ENCODE measurements around the gene WDR5. TPM values are rescaled to one million over a fixed set of nuclear protein-coding genes. Genes with fewer than 3 reads are reported as not detected.
A peak's percentile ranks its signal among the peaks of the same experiment; 100 is the strongest.

Gene WDR5
- total and polyA plus RNA-seq, 7 donors, result 10.8 to 33.6 (median 15.0) TPM

GRCh38 chr9:134127616-134128015 is 8.3 kb upstream of the WDR5 start:
- Histone ChIP-seq H3K9me3 (no peaks in the 10 kb centered on the region), H3K27ac (no peak overlapping the region), H3K27me3 (no peaks in the 10 kb centered on the region), H3K4me3 (no peak overlapping the region), H3K36me3 (no peaks in the 10 kb centered on the region), H3K4me1 (peaks cover 0 to 13% (median 11%) of the 10 kb centered on the region in 4 donors)
- TF ChIP-seq EP300 (IDR thresholded peaks at IDR 0.05) (no peak), POLR2AphosphoS5 (IDR thresholded peaks at IDR 0.05) (no peak), CTCF (IDR thresholded peaks at IDR 0.05) (no peak), POLR2A (IDR thresholded peaks at IDR 0.05) (no peak)
- 80 to 81% methylated on average over 12 of the region's 12 CpGs for WGBS, 2 donors
- intact Hi-C loops (cut with DNase I), result no loop called here
- DNase-seq, result no peak

GRCh38 chr9:134128727-134129679 is 6.9 kb upstream of the WDR5 start:
- intact Hi-C loops (cut with DNase I), result no loop called here
- WGBS, 2 donors, result 87 to 89% methylated on average over 38 of the region's 38 CpGs
- TF ChIP-seq CTCF (IDR thresholded peaks at IDR 0.05), result no peak
- TF ChIP-seq POLR2AphosphoS5 (IDR thresholded peaks at IDR 0.05), result no peak
- no peak for TF ChIP-seq EP300 (IDR thresholded peaks at IDR 0.05)
- no peak for TF ChIP-seq POLR2A (IDR thresholded peaks at IDR 0.05)

GRCh38 chr9:134130503-134131375 is 5.1 kb upstream of the WDR5 start:
- no peak for DNase-seq

More at GRCh38 chr9:134128727-134129679, 6.9 kb upstream of the WDR5 start:
- Histone ChIP-seq H3K27ac (peak overlapping the region in 1 of 4 donors; percentile 41), H3K9me3 (no peaks in the 10 kb centered on the region), H3K4me1 (peaks cover 0 to 13% (median 12%) of the 10 kb centered on the region in 4 donors), H3K4me3 (no peak overlapping the region), H3K27me3 (no peaks in the 10 kb centered on the region), H3K36me3 (no peaks in the 10 kb centered on the region)
- DNase-seq, result no peak

More at GRCh38 chr9:134130503-134131375, 5.1 kb upstream of the WDR5 start:
- Histone ChIP-seq H3K4me1 (peaks cover 0 to 24% (median 21%) of the 10 kb centered on the region in 4 donors), H3K4me3 (no peak overlapping the region), H3K9me3 (no peaks in the 10 kb centered on the region), H3K36me3 (no peaks in the 10 kb centered on the region), H3K27ac (peak overlapping the region in 2 of 4 donors; percentile 20 to 78), H3K27me3 (no peaks in the 10 kb centered on the region)
- TF ChIP-seq CTCF (IDR thresholded peaks at IDR 0.05), result no peak
- TF ChIP-seq EP300 (IDR thresholded peaks at IDR 0.05), result no peak
- no peak for TF ChIP-seq POLR2AphosphoS5 (IDR thresholded peaks at IDR 0.05)
- no peak for TF ChIP-seq POLR2A (IDR thresholded peaks at IDR 0.05)
- WGBS, 2 donors, result 27 to 52% methylated on average over 23 of the region's 23 CpGs
- intact Hi-C loops (cut with DNase I), result no loop called here
